GM12801 (cell line): ENCODE data around the gene ASPHD2.

Source experiments
- TF ChIP-seq, protein P1 (sequence below): IDR thresholded peaks from one replicate; pipeline ENCODE4 v1.5.1; 2011; ENCODE audit warnings: control low read depth; ENCODE audit not compliant: insufficient read length; ENCODE audit errors: extremely low read depth

The ASPHD2 gene, protein sequence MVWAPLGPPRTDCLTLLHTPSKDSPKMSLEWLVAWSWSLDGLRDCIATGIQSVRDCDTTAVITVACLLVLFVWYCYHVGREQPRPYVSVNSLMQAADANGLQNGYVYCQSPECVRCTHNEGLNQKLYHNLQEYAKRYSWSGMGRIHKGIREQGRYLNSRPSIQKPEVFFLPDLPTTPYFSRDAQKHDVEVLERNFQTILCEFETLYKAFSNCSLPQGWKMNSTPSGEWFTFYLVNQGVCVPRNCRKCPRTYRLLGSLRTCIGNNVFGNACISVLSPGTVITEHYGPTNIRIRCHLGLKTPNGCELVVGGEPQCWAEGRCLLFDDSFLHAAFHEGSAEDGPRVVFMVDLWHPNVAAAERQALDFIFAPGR

DNA sequence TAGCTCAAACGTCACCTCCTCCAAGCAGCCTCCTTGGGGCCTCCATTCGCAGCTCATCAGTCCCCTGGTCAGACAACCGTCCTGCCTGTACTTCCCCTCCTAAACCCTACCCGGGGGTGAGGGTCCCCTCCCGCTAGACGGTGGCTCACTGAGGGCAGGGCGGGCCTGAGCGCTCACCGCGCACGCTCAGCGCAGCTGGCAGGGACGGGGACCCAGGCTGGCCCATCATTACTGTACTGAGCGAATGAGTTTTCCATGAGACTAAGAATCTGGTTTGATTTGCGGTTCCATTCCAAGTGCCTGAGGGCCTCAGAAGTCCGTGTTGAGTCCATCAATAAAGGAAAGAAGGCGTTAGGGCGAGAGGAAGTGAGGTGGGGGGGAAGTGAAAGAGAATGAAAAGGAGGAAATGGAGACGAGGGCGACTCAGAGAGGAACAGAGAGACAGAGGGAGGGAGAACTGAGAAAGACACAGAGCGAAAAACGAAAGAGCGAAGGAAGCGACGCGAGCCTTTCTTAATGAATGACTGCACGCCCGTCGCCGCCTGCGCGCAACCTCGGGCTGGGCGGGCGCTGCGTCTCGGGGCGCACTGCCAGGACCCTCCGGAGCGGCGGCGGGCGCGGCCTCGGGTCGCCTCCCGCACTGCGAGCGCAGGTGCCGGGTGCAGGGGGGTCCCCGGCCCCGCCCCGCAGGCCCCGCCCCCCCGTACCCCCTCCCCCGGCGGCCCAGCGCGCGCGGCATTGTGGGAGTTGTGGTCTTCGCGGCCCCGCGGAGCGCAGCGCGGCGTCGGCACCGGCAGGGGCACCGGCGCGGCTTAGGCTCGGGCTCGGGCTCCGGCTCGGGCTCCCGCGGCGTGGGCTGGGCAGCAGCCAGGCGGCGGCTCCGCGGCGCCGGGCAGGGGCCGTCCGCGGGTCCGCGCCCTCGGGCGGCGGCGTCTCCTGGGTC, at the start of gene ASPHD2:
Gene ASPHD2, plus strand, starts transcription at position 746 of the 943 bp plus-strand sequence. CDS start 4,356 bp downstream, outside the sequence.
- TF ChIP-seq, protein P1, sequence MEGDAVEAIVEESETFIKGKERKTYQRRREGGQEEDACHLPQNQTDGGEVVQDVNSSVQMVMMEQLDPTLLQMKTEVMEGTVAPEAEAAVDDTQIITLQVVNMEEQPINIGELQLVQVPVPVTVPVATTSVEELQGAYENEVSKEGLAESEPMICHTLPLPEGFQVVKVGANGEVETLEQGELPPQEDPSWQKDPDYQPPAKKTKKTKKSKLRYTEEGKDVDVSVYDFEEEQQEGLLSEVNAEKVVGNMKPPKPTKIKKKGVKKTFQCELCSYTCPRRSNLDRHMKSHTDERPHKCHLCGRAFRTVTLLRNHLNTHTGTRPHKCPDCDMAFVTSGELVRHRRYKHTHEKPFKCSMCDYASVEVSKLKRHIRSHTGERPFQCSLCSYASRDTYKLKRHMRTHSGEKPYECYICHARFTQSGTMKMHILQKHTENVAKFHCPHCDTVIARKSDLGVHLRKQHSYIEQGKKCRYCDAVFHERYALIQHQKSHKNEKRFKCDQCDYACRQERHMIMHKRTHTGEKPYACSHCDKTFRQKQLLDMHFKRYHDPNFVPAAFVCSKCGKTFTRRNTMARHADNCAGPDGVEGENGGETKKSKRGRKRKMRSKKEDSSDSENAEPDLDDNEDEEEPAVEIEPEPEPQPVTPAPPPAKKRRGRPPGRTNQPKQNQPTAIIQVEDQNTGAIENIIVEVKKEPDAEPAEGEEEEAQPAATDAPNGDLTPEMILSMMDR, result no peak

DNA sequence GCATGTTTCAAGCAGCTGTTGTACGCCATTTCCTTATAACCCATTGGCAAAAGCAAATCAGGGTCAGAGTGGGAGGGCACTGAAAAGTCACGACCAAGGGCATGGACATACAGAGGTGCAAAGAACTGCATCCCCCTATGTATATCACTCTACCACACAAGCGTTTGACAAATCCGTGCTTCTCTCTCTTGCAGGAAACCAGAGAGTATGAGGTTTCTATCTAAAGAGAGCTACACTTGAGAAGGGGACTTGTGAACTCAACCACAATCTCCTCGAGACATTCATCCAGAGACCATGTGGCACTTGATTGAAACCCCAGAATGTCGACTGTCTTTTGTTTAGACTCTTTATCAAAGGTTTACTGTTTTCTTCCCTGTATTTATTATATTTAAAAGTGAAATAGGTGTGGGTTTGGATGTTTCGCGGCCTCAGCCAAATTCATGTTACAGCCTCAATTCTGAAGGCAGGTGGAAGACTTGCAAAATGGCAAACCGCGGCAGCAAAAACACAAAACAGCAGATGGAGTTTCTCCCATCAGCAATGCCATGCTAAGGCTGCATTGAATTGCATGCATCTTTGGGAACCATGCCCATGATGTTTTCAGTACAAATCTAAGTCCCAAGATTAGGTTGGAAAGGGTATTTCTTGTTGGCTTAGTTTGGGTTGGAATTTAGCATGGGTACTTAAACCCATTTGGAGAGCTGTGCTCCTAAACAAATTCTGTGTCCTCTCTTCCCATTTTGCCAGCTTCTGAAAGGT, 48.8 kb upstream of the ASPHD2 start:
- TF ChIP-seq, protein P1, result no peak

DNA sequence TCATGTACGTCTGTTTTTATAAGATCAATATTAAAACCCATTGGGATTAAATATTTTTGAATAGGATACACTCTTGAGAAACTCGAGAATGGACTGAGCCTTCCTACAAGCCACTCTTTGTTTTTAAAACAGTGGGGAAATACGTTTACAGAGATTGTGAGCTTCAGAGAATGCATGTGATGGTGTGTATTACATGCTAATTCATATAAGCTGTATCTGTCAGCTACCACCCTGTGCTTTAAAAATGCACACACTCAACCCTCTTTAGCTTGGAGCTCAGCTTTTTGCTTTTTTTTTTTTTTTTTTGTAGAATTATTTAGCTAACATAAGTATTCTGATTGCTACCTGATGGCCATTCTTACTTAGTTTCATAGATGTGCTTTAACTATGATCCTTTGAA, 46.3 kb upstream of the ASPHD2 start:
- TF ChIP-seq, protein P1, result no peak

DNA sequence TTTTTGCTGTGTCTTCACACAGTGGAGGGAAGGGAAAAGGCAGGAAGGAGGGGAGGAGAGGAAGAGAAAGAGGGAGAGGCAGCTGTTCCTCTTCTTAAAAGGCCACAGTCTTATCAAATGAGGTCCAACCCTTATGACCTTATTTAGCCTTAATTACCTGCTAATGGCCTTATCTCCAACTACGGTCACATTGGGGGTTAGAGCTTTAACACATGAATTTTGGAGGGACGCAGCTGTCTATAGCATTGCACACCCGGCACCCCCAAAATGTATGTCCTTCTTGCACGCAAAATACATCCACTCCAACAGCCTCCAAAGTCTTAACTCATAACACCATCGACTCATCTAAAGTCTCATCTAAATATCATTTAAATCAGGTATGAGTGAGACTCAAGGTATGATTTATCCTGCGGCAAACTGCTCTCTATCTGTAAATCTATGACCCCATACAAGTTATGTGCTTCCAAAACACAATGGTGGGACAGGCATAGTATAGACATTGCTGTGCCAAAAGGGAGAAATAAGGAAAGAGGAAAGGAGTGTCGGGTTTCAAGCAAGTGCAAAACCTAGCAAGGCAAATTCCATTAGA, 45.0 kb upstream of the ASPHD2 start:
- TF ChIP-seq, protein P1, result no peak

DNA sequence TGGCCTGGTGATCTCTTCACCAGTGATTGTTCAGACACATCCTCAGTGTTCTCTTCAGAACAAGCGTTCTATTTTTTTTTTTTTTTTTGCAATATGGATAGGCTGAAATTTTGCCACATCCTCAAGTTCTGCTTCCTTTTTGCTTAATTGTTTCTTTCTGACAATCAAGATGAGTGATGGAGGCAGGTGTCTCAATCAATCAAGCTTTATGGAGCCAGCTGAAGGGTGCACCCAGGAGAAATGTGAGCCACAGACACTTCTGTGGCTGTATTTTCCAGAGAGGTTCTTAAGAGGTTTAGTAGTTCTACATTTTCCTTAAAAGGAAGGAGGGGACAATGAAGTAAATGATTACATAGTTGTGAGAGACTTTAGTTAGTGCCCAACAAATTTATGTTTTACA, 43.9 kb upstream of the ASPHD2 start:
- TF ChIP-seq, protein P1, result no peak

DNA sequence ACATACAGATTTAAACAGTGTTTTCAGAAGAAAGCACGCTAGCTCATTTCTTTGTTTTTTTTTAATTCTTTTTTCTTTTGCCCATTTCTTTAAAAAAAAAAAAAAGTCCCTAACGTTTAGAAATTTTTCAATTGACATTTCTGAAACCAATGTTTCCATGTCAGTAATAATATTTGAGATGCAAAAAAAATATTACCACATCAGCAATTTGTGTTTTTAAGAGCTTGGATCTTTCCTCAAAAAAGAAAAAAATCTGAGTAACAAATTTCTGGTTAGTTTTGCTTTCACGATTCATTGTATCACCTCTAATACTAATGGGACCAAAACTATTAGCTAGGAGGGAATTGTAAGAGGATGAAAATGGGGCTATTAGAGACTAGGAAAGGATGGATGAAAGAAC, 39.9 kb upstream of the ASPHD2 start:
- TF ChIP-seq, protein P1, result no peak
